Activated naive CD4-positive, alpha-beta T cell treated with anti-CD3 and anti-CD28 coated beads for 36 hours (primary cell): ENCODE data around the gene NPM1. TPM values are rescaled to one million over a fixed set of nuclear protein-coding genes. Genes with fewer than 3 reads are reported as not detected.

Experiments used
- CTCF ChIA-PET: fragments of 350-600 bp; sonication (Branson Sonifier 250); formaldehyde crosslinking; loops from one replicate; lab custom pipeline; 2021; ENCODE audit warnings: antibody characterized with exemption; lab: Charles Lee
- DNase-seq: peaks from one replicate; pipeline ENCODE4 v3.0.0-alpha.2; 2020
- H3K27ac Mint-ChIP-seq: one replicate; pipeline ENCODE4 v1.8.0; 2021; ENCODE audit warnings: mild to moderate bottlenecking, mixed read lengths
- H3K27me3 Mint-ChIP-seq: one replicate; pipeline ENCODE4 v1.8.0; 2021; ENCODE audit warnings: low read depth, mixed read lengths
- H3K36me3 Mint-ChIP-seq: one replicate; pipeline ENCODE4 v1.8.0; 2021; ENCODE audit warnings: low read depth, mixed read lengths
- H3K4me1 Mint-ChIP-seq: one replicate; pipeline ENCODE4 v1.8.0; 2021; ENCODE audit warnings: low read depth, mixed read lengths
- H3K4me3 Mint-ChIP-seq: one replicate; pipeline ENCODE4 v1.8.0; 2021; ENCODE audit warnings: mild to moderate bottlenecking, moderate library complexity, mixed read lengths
- H3K9me3 Mint-ChIP-seq: one replicate; pipeline ENCODE4 v1.8.0; 2021; ENCODE audit warnings: mixed read lengths
- intact Hi-C: fragments of 100-400 bp; cut with micrococcal nuclease; formaldehyde crosslinking; loops from one replicate; pipeline ENCODE4 v1.15.1; 2023
- total RNA-seq, 2 experiments: library from RNA; stranded (reverse); gene quantifications; one replicate each; pipeline ENCODE4 v1.2.3, GENCODE V29; 2021

NPM1 gene
- total RNA-seq, 2 experiments from 2014 or later, result 3,194 to 3,467 TPM

- Mint-ChIP-seq H3K9me3 (no peaks in the 10 kb centered on the region), H3K36me3 (no peaks in the 10 kb centered on the region), H3K4me1 (peaks cover 4% of the 10 kb centered on the region), H3K27ac (no peak overlapping the region), H3K4me3 (no peak overlapping the region), H3K27me3 (peaks cover 22% of the 10 kb centered on the region)
- intact Hi-C loops, result no loop called here
- DNase-seq, result no peak
- CTCF ChIA-PET, result interaction anchor here (0.5 kb wide), 1 partner anchor 66 kb away, joined by 4 read pairs; no protein-coding TSS in a partner anchor
Measured at GRCh38 chr5:171425596-171426244, 38.1 kb downstream of the NPM1 start.

- H3K4me1 Mint-ChIP-seq, result no peaks in the 10 kb centered on the region
Measured at GRCh38 chr5:171426266-171426665, 38.6 kb downstream of the NPM1 start.

GRCh38 chr5:171426680-171427079 lies 39.0 kb downstream of the NPM1 start:
- DNase-seq, result no peak
- intact Hi-C loops, result no loop called here
- Mint-ChIP-seq H3K9me3 (no peaks in the 10 kb centered on the region), H3K27ac (no peak overlapping the region), H3K36me3 (no peaks in the 10 kb centered on the region), H3K4me1 (no peaks in the 10 kb centered on the region), H3K27me3 (peaks cover 12% of the 10 kb centered on the region), H3K4me3 (no peak overlapping the region)
- CTCF ChIA-PET, result interaction anchor here (1.0 kb wide), 1 partner anchor 8 kb away, joined by 4 read pairs; no protein-coding TSS in a partner anchor

More at GRCh38 chr5:171426266-171426665, 38.6 kb downstream of the NPM1 start:
- DNase-seq, result no peak
- Mint-ChIP-seq H3K9me3 (no peaks in the 10 kb centered on the region), H3K36me3 (no peaks in the 10 kb centered on the region), H3K27ac (no peak overlapping the region), H3K27me3 (peaks cover 17% of the 10 kb centered on the region), H3K4me3 (no peak overlapping the region)
- intact Hi-C loops, result no loop called here
- CTCF ChIA-PET, result no interaction called here

- H3K27ac Mint-ChIP-seq, result no peak overlapping the region
- DNase-seq, result no peak
- H3K36me3 Mint-ChIP-seq, result no peaks in the 10 kb centered on the region
- intact Hi-C loops, result no loop called here
- no peaks in the 10 kb centered on the region for H3K9me3 Mint-ChIP-seq
- no peaks in the 10 kb centered on the region for H3K4me1 Mint-ChIP-seq
- CTCF ChIA-PET, result interaction anchor here (1.0 kb wide), 1 partner anchor 9 kb away, joined by 4 read pairs; no protein-coding TSS in a partner anchor
- no peak overlapping the region for H3K4me3 Mint-ChIP-seq
- H3K27me3 Mint-ChIP-seq, result peaks cover 4% of the 10 kb centered on the region
Measured at GRCh38 chr5:171427318-171428167, 39.9 kb downstream of the NPM1 start.

GRCh38 chr5:171428168-171428696 lies 40.6 kb downstream of the NPM1 start:
- Mint-ChIP-seq H3K36me3 (no peaks in the 10 kb centered on the region), H3K9me3 (no peaks in the 10 kb centered on the region), H3K4me1 (no peaks in the 10 kb centered on the region), H3K27me3 (peaks cover 4% of the 10 kb centered on the region), H3K27ac (no peak overlapping the region), H3K4me3 (no peak overlapping the region)
- CTCF ChIA-PET, result no interaction called here
- intact Hi-C loops, result no loop called here
- no peak for DNase-seq

- Mint-ChIP-seq H3K9me3 (no peaks in the 10 kb centered on the region), H3K4me3 (no peak overlapping the region), H3K27me3 (peaks cover 4% of the 10 kb centered on the region), H3K36me3 (no peaks in the 10 kb centered on the region), H3K4me1 (no peaks in the 10 kb centered on the region), H3K27ac (no peak overlapping the region)
- DNase-seq, result no peak
- CTCF ChIA-PET, result no interaction called here
- intact Hi-C loops, result no loop called here
Measured at GRCh38 chr5:171428809-171429542, 41.3 kb downstream of the NPM1 start.

- no peaks in the 10 kb centered on the region for H3K9me3 Mint-ChIP-seq
- CTCF ChIA-PET, result interaction anchor here (0.6 kb wide), 1 partner anchor 176 kb away, joined by 3 read pairs; no protein-coding TSS in a partner anchor
- no peak for DNase-seq
- intact Hi-C loops, result no loop called here
- no peaks in the 10 kb centered on the region for H3K36me3 Mint-ChIP-seq
- no peaks in the 10 kb centered on the region for H3K4me1 Mint-ChIP-seq
- H3K4me3 Mint-ChIP-seq, result no peak overlapping the region
- H3K27me3 Mint-ChIP-seq, result no peaks in the 10 kb centered on the region
- H3K27ac Mint-ChIP-seq, result no peak overlapping the region
Measured at GRCh38 chr5:171429543-171429910, 41.9 kb downstream of the NPM1 start.

- H3K36me3 Mint-ChIP-seq, result no peaks in the 10 kb centered on the region
- CTCF ChIA-PET, result no interaction called here
Measured at GRCh38 chr5:171431251-171431777, 43.7 kb downstream of the NPM1 start.

GRCh38 chr5:171432076-171432475 lies 44.4 kb downstream of the NPM1 start:
- no peak for DNase-seq
- intact Hi-C loops, result no loop called here
- Mint-ChIP-seq H3K4me1 (no peaks in the 10 kb centered on the region), H3K27me3 (no peaks in the 10 kb centered on the region), H3K36me3 (no peaks in the 10 kb centered on the region), H3K27ac (no peak overlapping the region), H3K4me3 (no peak overlapping the region), H3K9me3 (no peaks in the 10 kb centered on the region)
- CTCF ChIA-PET, result interaction anchor here (1.2 kb wide), 1 partner anchor 13 kb away, joined by 3 read pairs; the partner anchor contains the start of gene FGF18

More at GRCh38 chr5:171431251-171431777, 43.7 kb downstream of the NPM1 start:
- Mint-ChIP-seq H3K27ac (no peak overlapping the region), H3K27me3 (no peaks in the 10 kb centered on the region), H3K4me3 (no peak overlapping the region), H3K4me1 (no peaks in the 10 kb centered on the region), H3K9me3 (no peaks in the 10 kb centered on the region)
- intact Hi-C loops, result no loop called here
- DNase-seq, result no peak

GRCh38 chr5:171432583-171433351 lies 45.1 kb downstream of the NPM1 start:
- intact Hi-C loops, result no loop called here
- Mint-ChIP-seq H3K4me1 (no peaks in the 10 kb centered on the region), H3K27ac (no peak overlapping the region), H3K27me3 (no peaks in the 10 kb centered on the region), H3K36me3 (no peaks in the 10 kb centered on the region), H3K4me3 (no peak overlapping the region), H3K9me3 (no peaks in the 10 kb centered on the region)
- CTCF ChIA-PET, result interaction anchor here (1.2 to 1.7 kb wide), 2 partner anchors 14 kb away, joined by 3 to 6 read pairs; partner anchors contain the start of gene FGF18
- no peak for DNase-seq

GRCh38 chr5:171433352-171433698 lies 45.7 kb downstream of the NPM1 start:
- no peaks in the 10 kb centered on the region for H3K9me3 Mint-ChIP-seq
- no peaks in the 10 kb centered on the region for H3K27me3 Mint-ChIP-seq
- H3K4me3 Mint-ChIP-seq, result no peak overlapping the region
- no peaks in the 10 kb centered on the region for H3K4me1 Mint-ChIP-seq
- DNase-seq, result no peak
- intact Hi-C loops, result no loop called here
- no peaks in the 10 kb centered on the region for H3K36me3 Mint-ChIP-seq
- no peak overlapping the region for H3K27ac Mint-ChIP-seq
- CTCF ChIA-PET, result interaction anchor here (1.7 kb wide), 1 partner anchor 15 kb away, joined by 6 read pairs; no protein-coding TSS in a partner anchor
